ENCODE measurements around the gene PDE2A.

- TF ChIP-seq OSR1 (CRISPR knock-in tag; IDR thresholded peaks at IDR 0.05), result no peak
- TF ChIP-seq ZFP3 (CRISPR knock-in tag; IDR thresholded peaks at IDR 0.05), result no peak
- TF ChIP-seq CSRNP3 (CRISPR knock-in tag; IDR thresholded peaks at IDR 0.05), result no peak
- TF ChIP-seq PATZ1 (CRISPR knock-in tag; IDR thresholded peaks at IDR 0.05; ENCODE audit: borderline replicate concordance), result no peak
- no peak for TF ChIP-seq TSHZ2 (CRISPR knock-in tag; IDR thresholded peaks at IDR 0.05)
- TF ChIP-seq ZFP30 (CRISPR knock-in tag; IDR thresholded peaks at IDR 0.05), result no peak
- no peak for TF ChIP-seq CSDC2 (CRISPR knock-in tag; IDR thresholded peaks at IDR 0.05)
- no peak for TF ChIP-seq POU6F1 (CRISPR knock-in tag; IDR thresholded peaks at IDR 0.05; ENCODE audit: borderline replicate concordance, low read depth)
- no peak for TF ChIP-seq ZNF70 (CRISPR knock-in tag; IDR thresholded peaks at IDR 0.05)
- no peak for TF ChIP-seq GLIS3 (CRISPR knock-in tag; IDR thresholded peaks at IDR 0.05)
- TF ChIP-seq ESRRG (CRISPR knock-in tag; IDR thresholded peaks at IDR 0.05), result no peak
- TF ChIP-seq ZC3H10 (CRISPR knock-in tag; IDR thresholded peaks at IDR 0.05), result no peak
- TF ChIP-seq CREB5 (CRISPR knock-in tag; IDR thresholded peaks at IDR 0.05; ENCODE audit: low read depth), result no peak
These were observed 81.3 kb downstream of the PDE2A start for GRCh38 chr11:72592698-72593495.

All from SK-N-SH treated with all-trans-retinoic acid at 6 μM for 48 hours (cell line).